GM21423 (cell line): ENCODE measurements around the gene LILRB5.
"Not testable (repeated sequence)": the region's sequence is repeated elsewhere in the genome, so short reads cannot be mapped to it uniquely, and the experiment has no call there.

Experiments used
- ATAC-seq: cut with Tn5 transposase; IDR thresholded peaks from one replicate; pipeline ENCODE4 v1.9.1; 2021; ENCODE audit warnings: mild to moderate bottlenecking, moderate library complexity; ENCODE audit not compliant: unreplicated experiment

LILRB5 gene

GRCh38 chr19:54277111-54277615 is 20.1 kb upstream of the LILRB5 start:
- ATAC-seq: not testable (repeated sequence)

GRCh38 chr19:54275951-54276350 is 18.9 kb upstream of the LILRB5 start:
- ATAC-seq: no peak

DNA sequence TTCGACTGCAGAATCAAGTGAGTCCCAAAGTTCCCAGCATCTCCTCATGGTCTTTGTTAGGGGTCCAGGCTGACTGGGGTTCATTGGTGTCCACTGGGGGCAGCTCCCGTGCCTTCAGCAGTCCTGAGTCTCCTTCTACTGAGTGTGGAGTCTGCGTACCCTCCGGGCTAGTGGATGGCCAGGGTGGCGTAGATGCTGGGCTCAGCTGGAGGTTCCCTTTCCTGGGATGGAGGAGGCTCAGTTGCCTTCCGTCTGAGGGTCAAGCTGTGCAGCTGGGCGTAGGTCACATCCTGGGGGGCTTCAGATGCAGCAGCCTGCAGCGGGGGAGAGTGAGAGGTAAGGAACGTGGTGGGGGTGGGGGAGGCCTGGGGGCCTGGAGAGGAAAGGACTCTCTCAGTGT is 17.4 kb upstream of the LILRB5 start:
- ATAC-seq: not testable (repeated sequence)

DNA sequence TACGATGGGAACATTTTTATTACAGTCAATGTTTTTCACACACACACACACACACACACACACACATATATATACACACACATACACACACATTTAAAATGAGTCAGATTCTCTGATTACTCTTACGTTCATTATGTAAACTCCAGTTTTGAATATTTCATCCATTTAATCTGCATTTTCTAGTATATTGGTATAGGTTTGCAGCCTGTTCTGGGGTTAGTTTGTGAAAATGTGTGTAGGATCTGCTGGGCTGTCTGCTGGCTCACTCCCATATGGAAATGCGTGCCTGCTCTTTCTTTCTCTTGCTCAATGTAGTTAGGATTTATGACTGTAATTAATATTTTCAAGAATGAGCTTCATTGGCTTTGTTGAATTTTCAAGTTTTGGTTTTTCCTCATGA is 16.7 kb upstream of the LILRB5 start:
- no peak for ATAC-seq

GRCh38 chr19:54272181-54272580 is 15.1 kb upstream of the LILRB5 start:
- ATAC-seq: not testable (repeated sequence)

DNA sequence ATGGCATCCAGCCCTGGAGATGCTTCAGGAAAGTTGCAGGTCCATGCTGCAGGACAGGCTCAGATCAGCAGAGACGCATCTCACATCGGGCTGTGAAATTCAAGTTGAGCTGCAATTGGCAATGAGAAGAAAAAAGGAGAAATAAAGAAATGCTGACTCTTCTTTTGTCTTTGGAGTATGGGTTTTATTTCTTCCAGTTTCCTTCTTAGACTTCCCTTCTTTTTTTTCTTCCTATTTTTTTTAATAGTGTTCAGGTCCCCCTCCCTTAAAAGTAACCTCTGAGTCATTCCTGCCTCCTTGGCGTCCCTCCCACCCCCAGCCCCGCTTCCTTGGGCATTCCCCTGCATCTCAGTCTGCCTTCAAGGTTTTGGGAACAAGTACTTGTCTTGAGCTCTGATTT is 14.5 kb upstream of the LILRB5 start:
- not testable (repeated sequence) for ATAC-seq

DNA sequence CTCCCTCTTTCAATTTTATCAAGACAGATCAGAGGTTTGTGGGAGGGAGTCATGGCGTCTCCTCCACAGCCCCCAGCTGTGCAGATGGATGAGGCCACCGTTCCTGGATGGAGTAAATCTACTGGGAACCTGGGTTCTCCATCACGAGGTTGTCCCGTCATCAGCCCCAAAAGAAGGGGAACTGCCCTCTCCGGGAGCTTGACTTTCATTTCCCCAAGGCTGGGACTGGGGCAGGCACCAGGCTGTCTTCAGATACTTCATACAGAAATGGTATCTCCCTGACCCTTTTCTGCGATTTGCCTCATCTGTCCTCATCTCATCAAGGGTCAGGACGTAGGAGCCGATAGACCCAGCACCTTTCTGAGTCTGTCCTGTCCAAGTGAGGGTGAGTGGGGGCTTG is 14.0 kb upstream of the LILRB5 start:
- ATAC-seq: no peak

DNA sequence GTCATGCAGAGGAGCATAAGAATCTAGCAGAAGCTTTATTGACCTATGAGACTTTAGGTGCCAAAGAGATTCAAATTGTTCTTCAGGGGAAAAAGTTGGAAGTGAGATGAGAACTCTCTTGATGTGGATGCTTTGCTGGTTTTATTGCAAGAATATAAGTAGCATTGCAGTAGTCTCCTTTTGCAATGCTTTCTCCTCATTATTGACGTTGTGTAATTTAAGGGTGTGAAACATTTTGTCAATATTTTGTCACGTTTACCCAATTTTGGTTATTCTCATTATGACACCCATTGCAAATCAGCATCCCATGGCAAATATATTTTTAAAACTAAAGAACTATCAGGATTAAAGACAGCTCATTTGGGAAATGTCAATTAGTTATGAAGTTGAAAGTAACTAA is 11.9 kb upstream of the LILRB5 start:
- no peak for ATAC-seq

DNA sequence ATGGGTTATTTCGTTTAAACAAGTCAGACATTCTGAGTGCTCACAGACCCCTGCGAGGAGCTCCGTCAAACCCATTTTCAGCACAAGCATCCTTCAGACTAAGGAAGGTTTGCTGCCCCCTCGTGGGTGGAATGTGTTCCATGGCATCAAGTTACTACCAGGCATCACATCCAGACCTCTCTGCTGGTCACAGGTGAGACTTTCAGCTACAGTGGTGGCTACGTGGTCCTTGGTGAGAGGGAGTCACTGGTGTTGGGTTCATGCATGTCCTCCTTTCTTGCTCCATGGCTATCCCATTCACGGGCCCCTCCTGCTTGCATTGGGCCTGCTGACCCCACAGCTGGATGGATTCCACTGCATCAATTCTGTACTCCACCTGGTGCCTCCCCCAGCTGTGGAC is 9.1 kb upstream of the LILRB5 start:
- no peak for ATAC-seq

GRCh38 chr19:54262470-54262869 is 5.4 kb upstream of the LILRB5 start:
- no peak for ATAC-seq

DNA sequence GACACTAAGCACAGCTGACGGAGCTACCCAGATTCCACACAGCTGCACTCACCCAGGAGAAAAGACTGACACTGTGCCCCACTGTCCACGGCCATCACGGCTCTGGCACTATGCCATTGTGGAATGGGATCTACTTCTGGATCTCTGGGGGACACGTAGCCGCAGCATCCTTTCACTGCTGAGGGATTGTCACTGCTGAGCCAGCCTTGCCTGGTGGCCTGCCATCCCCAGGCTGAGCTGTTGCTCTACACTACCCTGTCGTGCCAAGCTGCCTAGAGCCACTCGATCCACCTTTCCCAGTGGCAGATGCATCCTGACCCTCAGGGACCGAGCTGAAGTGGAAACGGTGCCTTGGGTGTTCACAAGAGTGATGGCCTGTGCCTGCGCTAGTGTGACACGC is 5.0 kb upstream of the LILRB5 start:
- ATAC-seq: no peak

- ATAC-seq: no peak
These were observed 590 bp downstream of the LILRB5 start for GRCh38 chr19:54256250-54257115.

DNA sequence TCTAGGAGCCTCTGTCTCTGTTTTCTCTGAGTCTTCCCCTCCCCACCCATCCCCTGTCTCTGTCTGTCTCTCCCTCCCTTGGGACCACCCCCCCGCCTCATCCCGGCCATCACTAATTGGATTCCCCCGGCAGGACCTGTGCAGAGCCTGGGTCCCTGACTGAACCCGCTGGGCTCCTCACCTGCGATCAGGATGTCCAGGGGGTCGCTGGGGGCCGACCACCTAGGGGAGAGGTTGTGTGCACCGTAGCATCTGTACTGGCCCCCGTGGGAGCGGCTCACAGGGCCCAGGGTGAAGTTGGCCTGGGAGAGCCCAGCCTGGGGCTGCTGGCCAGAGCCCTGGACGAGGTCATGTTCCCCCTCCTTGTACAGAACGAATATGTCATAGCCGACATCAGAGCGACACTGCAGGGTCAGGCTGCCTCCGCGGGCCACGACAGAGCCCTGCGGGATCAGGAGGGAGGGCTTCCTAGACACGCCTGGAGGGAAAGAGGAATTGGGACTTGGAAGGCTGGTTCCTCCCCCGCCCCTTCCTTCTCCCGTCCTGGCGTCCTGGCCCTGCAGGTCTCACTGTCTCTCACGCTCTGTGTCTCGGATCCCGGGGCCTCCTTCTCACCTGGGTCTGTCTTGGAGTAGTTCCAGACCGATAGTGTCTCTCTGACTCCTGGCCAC is 1.8 kb downstream of the LILRB5 start:
- no peak for ATAC-seq

DNA sequence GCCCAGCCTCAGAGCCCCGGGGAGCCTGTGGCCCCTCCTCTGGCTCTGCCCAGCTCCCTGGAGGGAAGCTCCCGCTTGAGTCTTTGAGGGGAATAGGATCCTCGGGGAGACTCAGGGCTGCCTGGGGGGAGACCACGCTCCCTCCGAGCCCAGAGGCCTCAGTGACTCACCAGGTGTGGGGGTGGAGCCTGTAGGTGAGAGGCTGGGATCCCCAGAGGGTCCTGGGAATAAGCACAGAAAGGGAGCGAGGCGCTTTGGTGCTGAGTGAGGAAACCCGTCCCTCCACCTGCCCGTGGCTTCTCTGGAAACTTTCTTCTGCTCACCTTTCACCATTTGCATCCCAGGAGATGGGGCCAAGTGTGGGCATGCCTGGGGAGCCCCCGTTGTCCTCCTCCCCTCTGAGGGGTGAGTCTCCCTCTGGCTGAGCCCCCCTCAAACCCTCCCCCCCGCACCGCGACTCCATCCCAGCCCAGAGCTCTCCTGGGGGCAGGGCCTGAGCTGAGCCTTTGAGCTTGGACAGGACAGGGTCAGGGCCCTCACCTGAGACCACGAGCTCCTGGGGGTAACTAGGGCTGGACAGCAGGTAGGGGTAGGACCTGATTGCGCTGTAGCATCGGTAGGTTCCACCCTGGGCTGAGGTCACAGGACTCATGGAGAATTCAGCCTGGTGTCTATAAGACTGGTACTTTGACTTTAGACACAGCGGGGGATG is 2.7 kb downstream of the LILRB5 start:
- no peak for ATAC-seq

DNA sequence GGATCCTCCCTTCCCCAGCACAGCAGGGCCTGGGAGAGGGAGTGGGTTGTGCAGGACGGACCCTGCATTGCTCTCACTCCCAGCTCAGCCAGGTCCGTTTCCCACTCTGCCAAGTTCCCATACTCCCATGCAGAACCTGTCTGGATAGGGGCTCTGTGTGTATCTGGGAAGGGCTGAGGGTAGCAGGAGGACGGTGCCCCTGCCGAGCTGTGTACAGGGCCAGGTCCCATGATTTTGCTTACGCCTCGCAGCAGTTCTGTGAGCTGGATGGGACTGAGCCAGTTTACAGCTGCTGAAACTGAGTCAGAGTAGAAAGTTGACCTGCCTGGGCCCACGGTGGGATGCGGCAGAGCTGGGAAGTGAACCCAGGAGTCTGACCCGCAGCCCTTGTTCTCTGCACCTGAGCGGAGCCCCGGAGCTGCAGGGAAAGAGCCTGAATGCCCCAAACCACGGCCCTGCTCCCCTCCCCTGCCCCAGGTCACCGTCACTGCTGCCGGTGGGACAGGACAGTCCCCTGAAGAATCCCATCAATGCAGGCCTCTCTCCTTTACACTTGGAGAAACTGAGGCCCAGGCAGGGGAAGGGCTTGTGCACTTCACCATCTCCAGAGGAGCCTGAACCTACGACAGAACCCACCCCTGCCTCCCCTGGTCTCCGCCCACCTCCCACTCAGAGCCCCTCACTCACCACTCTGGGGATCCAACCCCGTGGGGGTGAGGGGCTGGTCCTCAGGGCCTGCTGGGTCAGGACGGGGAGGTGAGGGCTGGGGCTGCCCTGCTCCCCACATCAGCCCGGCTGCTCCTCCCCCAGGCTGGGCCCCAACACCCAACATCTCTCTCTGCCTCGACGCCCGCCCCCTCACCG is 3.5 kb downstream of the LILRB5 start:
- ATAC-seq: no peak

- ATAC-seq: no peak
These were observed 4.2 kb downstream of the LILRB5 start for GRCh38 chr19:54252845-54253244.

- ATAC-seq: no peak
These were observed 4.8 kb downstream of the LILRB5 start for GRCh38 chr19:54252243-54252642.

- no peak for ATAC-seq
These were observed 9.0 kb downstream of the LILRB5 start for GRCh38 chr19:54248016-54248601.

GRCh38 chr19:54247106-54247930 is 9.8 kb downstream of the LILRB5 start:
- no peak for ATAC-seq
